NOMO-1 (cell line): ENCODE measurements around the gene ZNF646.

Source experiments
- DNase-seq, 2 experiments: peaks; one replicate each; lab custom pipeline; 2025; ENCODE audit not compliant: unreplicated experiment in 2 of 2; lab: John Stamatoyannopoulos, UW

ZNF646 gene

GRCh38 chr16:31106509-31107464 lies 32.6 kb downstream of the ZNF646 start:
- no peak for DNase-seq

- no peak for DNase-seq
Observed at GRCh38 chr16:31107465-31107867, 33.2 kb downstream of the ZNF646 start.

GRCh38 chr16:31108035-31108793 lies 34.0 kb downstream of the ZNF646 start, which contains the start of gene BCKDK:
BCKDK (plus strand) TSS chr16:31108386; CDS start chr16:31109224, 838 bp downstream.
- peak; percentile 67 to 77 for DNase-seq

- DNase-seq = no peak
Observed at GRCh38 chr16:31108794-31109558, 34.8 kb downstream of the ZNF646 start.

GRCh38 chr16:31109622-31110021 lies 35.4 kb downstream of the ZNF646 start:
- no peak for DNase-seq

GRCh38 chr16:31110106-31111034 lies 36.1 kb downstream of the ZNF646 start:
- DNase-seq = no peak

DNA sequence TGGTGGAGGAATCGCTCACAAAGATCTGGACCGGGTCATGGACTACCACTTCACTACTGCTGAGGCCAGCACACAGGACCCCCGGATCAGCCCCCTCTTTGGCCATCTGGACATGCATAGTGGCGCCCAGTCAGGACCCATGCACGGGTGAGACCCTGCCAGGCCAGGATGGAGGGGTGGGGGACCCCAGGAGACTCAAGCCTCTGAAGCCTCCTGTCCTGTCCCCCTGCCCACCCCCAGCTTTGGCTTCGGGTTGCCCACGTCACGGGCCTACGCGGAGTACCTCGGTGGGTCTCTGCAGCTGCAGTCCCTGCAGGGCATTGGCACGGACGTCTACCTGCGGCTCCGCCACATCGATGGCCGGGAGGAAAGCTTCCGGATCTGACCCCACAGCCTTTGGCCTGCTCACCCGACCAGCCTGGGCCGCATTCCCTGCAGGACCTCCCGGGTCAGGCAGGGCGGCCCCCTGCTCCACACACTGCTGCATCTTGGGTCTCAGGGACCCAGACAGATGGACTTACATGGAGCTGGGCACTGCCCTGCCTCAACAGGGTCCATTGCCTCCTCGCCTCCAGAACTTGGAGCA lies 37.8 kb downstream of the ZNF646 start:
- no peak for DNase-seq

- no peak for DNase-seq
Observed at GRCh38 chr16:31112711-31113110, 38.5 kb downstream of the ZNF646 start.

DNA sequence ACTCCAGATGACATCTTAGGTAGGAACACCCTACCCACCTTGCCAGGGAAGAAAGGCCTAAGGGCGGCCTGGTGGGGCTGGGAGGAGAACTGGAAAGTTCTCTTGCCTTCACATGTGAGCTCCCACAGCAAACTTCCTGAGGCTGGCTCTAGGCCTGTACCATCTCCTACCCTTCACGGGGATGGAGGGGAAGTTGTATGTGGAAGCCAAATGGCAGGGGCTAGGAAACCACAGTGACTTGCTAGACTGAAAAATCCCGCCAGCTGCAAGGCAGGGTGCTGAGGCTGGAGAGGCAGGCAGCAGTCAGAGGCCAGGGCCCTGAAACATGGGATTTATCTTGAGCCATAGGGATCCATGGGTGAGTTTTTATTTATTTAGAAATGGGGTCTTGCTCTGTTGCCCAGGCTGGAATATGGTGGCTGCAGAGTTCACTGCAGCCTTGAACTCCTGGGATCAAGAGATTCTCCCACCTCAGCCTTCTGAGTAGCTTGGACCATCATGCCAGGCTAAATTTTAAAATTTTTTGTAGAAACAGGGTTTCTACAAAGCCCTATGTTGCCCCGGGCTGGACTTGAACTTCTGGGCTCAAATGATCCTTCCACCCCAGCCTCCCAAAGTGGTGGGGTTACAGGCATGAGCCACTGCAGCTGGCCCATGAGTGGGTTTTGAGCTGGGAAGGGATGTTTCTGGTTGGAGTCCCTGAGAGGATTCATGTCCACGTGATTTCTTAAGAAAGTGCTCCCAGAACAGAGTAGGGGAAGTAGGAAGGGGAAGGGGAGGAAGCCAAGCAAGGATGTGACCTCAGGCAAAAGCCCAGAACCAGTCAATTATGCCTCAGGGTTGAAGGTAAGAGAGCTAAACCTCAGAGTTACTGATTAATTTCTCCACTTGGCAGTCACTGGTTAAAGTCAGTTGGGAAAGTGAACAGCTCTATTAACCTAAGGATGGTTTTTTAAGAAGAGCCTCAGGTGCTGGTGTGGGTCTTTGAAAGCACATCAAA lies 39.2 kb downstream of the ZNF646 start:
- peak; percentile 51 to 62 for DNase-seq

DNA sequence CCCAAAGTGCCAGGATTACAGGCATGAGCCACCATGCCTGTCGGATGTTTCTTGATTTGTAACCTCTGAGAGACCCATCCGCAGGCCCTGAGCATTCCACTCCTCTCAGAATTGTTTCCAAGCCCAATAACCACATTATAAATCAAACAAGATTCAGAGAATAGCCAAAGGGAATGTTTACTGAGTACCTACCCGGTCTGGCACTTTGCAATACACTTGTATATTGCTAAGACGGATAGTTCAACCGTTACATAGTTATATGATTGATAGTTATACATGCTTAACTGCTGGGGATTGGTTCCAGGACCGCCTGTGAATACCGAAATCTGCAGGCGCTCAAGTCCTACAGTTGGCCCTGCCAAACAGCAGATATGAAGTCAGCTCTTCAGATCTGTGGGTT lies 40.2 kb downstream of the ZNF646 start:
- no peak for DNase-seq

GRCh38 chr16:31117384-31118222 lies 43.4 kb downstream of the ZNF646 start, which contains the start of gene KAT8:
KAT8 (plus strand) TSS chr16:31117664; CDS start chr16:31117682, 18 bp downstream.
- peak; percentile 97 to 98 for DNase-seq

- DNase-seq = no peak
Observed at GRCh38 chr16:31118223-31119155, 44.3 kb downstream of the ZNF646 start.

DNA sequence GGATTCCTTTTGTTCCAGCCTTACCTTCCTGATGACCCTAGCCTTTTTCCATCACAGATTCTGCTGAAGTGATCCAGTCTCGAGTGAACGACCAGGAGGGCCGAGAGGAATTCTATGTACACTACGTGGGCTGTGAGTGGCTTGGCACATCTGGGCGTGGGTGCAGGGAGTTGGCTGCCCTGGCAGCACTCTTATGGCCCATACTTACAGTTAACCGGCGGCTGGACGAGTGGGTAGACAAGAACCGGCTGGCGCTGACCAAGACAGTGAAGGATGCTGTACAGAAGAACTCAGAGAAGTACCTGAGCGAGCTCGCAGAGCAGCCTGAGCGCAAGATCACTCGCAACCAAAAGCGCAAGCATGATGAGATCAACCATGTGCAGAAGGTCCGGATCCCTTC lies 45.9 kb downstream of the ZNF646 start:
- no peak for DNase-seq

DNA sequence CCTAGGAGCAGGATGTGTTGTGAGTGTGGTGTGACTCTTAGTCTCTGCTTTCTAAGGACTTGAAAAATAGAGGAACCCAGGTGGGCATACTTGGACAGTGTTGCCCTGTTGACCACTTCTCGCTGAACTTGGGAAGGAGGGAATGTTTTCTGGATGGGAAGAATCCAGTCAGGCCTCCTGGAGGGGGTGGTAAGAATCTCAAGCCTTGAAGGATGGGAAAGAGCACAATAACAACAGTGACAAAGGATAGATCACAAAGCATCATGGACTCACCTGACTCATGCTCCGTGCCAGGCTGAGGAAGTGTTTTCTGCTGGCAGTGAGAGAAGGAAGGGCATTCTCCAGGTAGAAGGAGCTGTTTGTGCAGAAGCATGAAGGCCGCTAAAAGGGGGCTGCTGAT lies 51.6 kb downstream of the ZNF646 start:
- DNase-seq = no peak

GRCh38 chr16:31127182-31127581 lies 53.0 kb downstream of the ZNF646 start:
- DNase-seq = no peak
